GM12878 (cell line): Measurements from ENCODE around the gene RIMBP2. TPM values are rescaled to one million over a fixed set of nuclear protein-coding genes. Genes with fewer than 3 reads are reported as not detected.

Experiments used
- ATAC-seq: fragments of 200-7000 bp; cut with Tn5 transposase; 3 replicates; pipeline ENCODE4 v1.9.1; 2020; ENCODE audit warnings: mild to moderate bottlenecking, moderate library complexity
- BruUV-seq: library from RNA; stranded (reverse); fragments of 400-500 nt; replicated peaks from 2 replicates; lab custom pipeline; 2021; lab: Mats Ljungman, UMichigan
- CTCF ChIA-PET: fragments of 300-600 bp; sonication (Branson Sonifier 250); formaldehyde crosslinking; extraction: SDS; loops from one replicate; lab custom pipeline; 2021; ENCODE audit warnings: inconsistent platforms; lab: Yijun Ruan, JAX
- POLR2A ChIA-PET: fragments of 350-600 bp; formaldehyde crosslinking; extraction: SDS; loops from one replicate; lab custom pipeline; 2021; ENCODE audit warnings: inconsistent platforms; lab: Charles Lee
- RAD21 ChIA-PET: fragments of 300-600 bp; sonication (Branson Sonifier 250); formaldehyde crosslinking; loops from one replicate; lab custom pipeline; 2023; ENCODE audit warnings: antibody characterized with exemption; ENCODE audit not compliant: unreplicated experiment; lab: Charles Lee
- SMC1A ChIA-PET: fragments of 300-600 bp; sonication (Branson Sonifier 250); formaldehyde crosslinking; loops from one replicate; lab custom pipeline; 2023; ENCODE audit not compliant: unreplicated experiment, uncharacterized antibody; lab: Charles Lee
- DNase-seq: peaks from one replicate; pipeline ENCODE4 v3.0.0-alpha.2; 2011; ENCODE audit warnings: low read depth, low spot score
- FAIRE-seq: peaks from 3 replicates; lab custom pipeline; 2011; peaks lifted over from hg19 to GRCh38; lab: Jason Lieb, UNC
- H2AFZ ChIP-seq: 2 replicates; pipeline ENCODE4 v1.6.0; 2011; ENCODE audit warnings: low read depth, low read length, control low read depth; ENCODE audit not compliant: control insufficient read depth
- H3K27ac ChIP-seq: 2 replicates; pipeline ENCODE4 v1.5.1; 2011; ENCODE audit warnings: control low read depth; ENCODE audit not compliant: control insufficient read depth, insufficient read depth
- H3K27me3 ChIP-seq, 2 experiments: replicated peaks in 1 of 2; 2 replicates each; pipeline versions ENCODE4 v1.6.0 to v1.6.1; 2011; ENCODE audit warnings: low read length in 1 of 2; ENCODE audit not compliant: control insufficient read depth in 2 of 2, insufficient read depth in 2 of 2
- H3K36me3 ChIP-seq, 2 experiments: 2 replicates each; pipeline ENCODE4 v1.5.1; 2011; ENCODE audit warnings: low read length in 1 of 2; ENCODE audit not compliant: control insufficient read depth in 2 of 2, insufficient read depth in 2 of 2
- H3K4me1 ChIP-seq: 2 replicates; pipeline ENCODE4 v1.6.1; 2011; ENCODE audit warnings: mild to moderate bottlenecking, low read length, moderate library complexity, mixed read lengths; ENCODE audit not compliant: control insufficient read depth, insufficient read depth
- H3K4me2 ChIP-seq: 2 replicates; pipeline ENCODE4 v1.6.0; 2011; ENCODE audit warnings: control low read depth; ENCODE audit not compliant: control insufficient read depth, insufficient read depth
- H3K4me3 ChIP-seq: fragments of 200-600 bp; sonication (generic); 2 replicates; pipeline ENCODE4 v1.5.1; 2016
- H3K79me2 ChIP-seq: 2 replicates; pipeline ENCODE4 v1.6.0; 2011; ENCODE audit warnings: low read length; ENCODE audit not compliant: control insufficient read depth, insufficient read depth
- H3K9ac ChIP-seq: 2 replicates; pipeline ENCODE4 v1.8.0; 2011; ENCODE audit warnings: low read length, control low read depth, mixed read lengths; ENCODE audit not compliant: control insufficient read depth, insufficient read depth
- H3K9me3 ChIP-seq: replicated peaks from 3 replicates; pipeline ENCODE4 v1.5.1; 2011; ENCODE audit warnings: mild to moderate bottlenecking, low read length; ENCODE audit not compliant: control insufficient read depth, insufficient read depth
- H4K20me1 ChIP-seq: 2 replicates; pipeline ENCODE4 v1.6.0; 2011; ENCODE audit not compliant: control insufficient read depth, insufficient read depth
- ASH2L ChIP-seq: fragments of 300-600, 200-600 bp; sonication (generic); IDR thresholded peaks from 2 replicates; pipeline ENCODE4 v1.6.1; 2017; ENCODE audit warnings: low read depth, mild to moderate bottlenecking, borderline replicate concordance
- CBX3 ChIP-seq: fragments of 200-600 bp; sonication (generic); IDR thresholded peaks from 2 replicates; pipeline ENCODE4 v1.6.1; 2016; ENCODE audit warnings: low read depth, borderline replicate concordance
- ESRRA ChIP-seq: IDR thresholded peaks from 2 replicates; pipeline ENCODE4 v1.6.1; 2012; ENCODE audit warnings: mild to moderate bottlenecking, low read length, improper control_type of control experiment
- IRF4 ChIP-seq: IDR thresholded peaks from 2 replicates; pipeline ENCODE4 v1.6.1; 2011; ENCODE audit warnings: low read depth, low read length
- POLR2A ChIP-seq: IDR thresholded peaks from 2 replicates; pipeline ENCODE4 v1.6.1; 2011; ENCODE audit warnings: low read depth, mild to moderate bottlenecking, low read length
- POU2F2 ChIP-seq: IDR thresholded peaks from 3 replicates; pipeline ENCODE4 v1.6.1; 2011; ENCODE audit warnings: low read depth, mild to moderate bottlenecking, low read length, borderline replicate concordance
- RBBP5 ChIP-seq: fragments of 200-600 bp; sonication (generic); conservative IDR thresholded peaks from 2 replicates; pipeline ENCODE4 v1.6.1; 2016
- SKIL ChIP-seq: fragments of 450-650 bp; IDR thresholded peaks from 2 replicates; pipeline ENCODE4 v1.6.1; 2017; ENCODE audit warnings: mild to moderate bottlenecking, low read depth, inconsistent platforms; ENCODE audit not compliant: poor library complexity, severe bottlenecking
- SMAD5 ChIP-seq: IDR thresholded peaks from 2 replicates; pipeline ENCODE4 v1.6.1; 2016; ENCODE audit warnings: antibody characterized with exemption, low read depth
- TBL1XR1 ChIP-seq: IDR thresholded peaks from 2 replicates; pipeline ENCODE4 v1.6.1; 2012; ENCODE audit warnings: low read depth, low read length, improper control_type of control experiment
- ZZZ3 ChIP-seq: IDR thresholded peaks from 2 replicates; pipeline ENCODE4 v1.6.1; 2011; ENCODE audit warnings: low read depth; ENCODE audit not compliant: control insufficient read depth, insufficient read length
- WGBS: methylation state at CpG from one replicate; pipeline ENCODE4 v1.1.6; 2016; ENCODE audit warnings: low lambda C conversion rate; ENCODE audit not compliant: insufficient replicate concordance, insufficient coverage; ENCODE audit errors: missing lambda C conversion rate; 5-methylcytosine and 5-hydroxymethylcytosine counted together
- in situ Hi-C: fragments of 300-500 bp; cut with MboI; formaldehyde crosslinking; loops from 9 replicates; pipeline ENCODE4 v1.14.3; 2018; ENCODE audit warnings: mixed read lengths
- intact Hi-C: fragments of 100-400 bp; cut with micrococcal nuclease; formaldehyde crosslinking; loops from one replicate; pipeline ENCODE4 v1.14.2; 2022; ENCODE audit not compliant: unreplicated experiment
- polyA plus RNA-seq, 11 experiments: library from polyadenylated mRNA; depleted of rRNA in 4 of 11; unstranded in 6 of 11; stranded (reverse) in 5 of 11; fragments of >200 nt; fragmentation: Nextera tagmentation in 4 of 11; fragmentation: Illumina TruSeq in 1 of 11; extraction: Ambion mirVana in 4 of 11; extraction: Trizol in 1 of 11; gene quantifications; 1 replicate in 1 of 11; 2 replicates in 10 of 11; pipeline versions ENCODE4 v1.2.1 to v1.2.3, GENCODE V29; 2011 to 2016; ENCODE audit warnings: inconsistent platforms in 2 of 11, missing spikeins in 2 of 11, low read depth in 1 of 11
- total RNA-seq, 4 experiments: library from RNA; depleted of rRNA in 3 of 4; stranded (reverse); fragments of >200 nt in 3 of 4; fragmentation: Illumina TruSeq in 1 of 4; extraction: Trizol in 1 of 4; gene quantifications; 2 replicates each; pipeline versions ENCODE4 v1.2.1 to v1.2.3, GENCODE V29; 2013 to 2021
- TF ChIP-seq, protein P1 (sequence below): fragments of 150-350 bp; IDR thresholded peaks from 2 replicates; pipeline ENCODE4 v1.6.1; 2014; ENCODE audit warnings: mild to moderate bottlenecking, low read depth, low read length
- TF ChIP-seq, protein P2 (sequence below): IDR thresholded peaks from 2 replicates; pipeline ENCODE4 v1.6.1; 2012; ENCODE audit warnings: low read depth, low read length, improper control_type of control experiment
- TF ChIP-seq, protein P3 (sequence below): fragments of 450-650 bp; IDR thresholded peaks from 2 replicates; pipeline ENCODE4 v1.6.1; 2016; ENCODE audit warnings: mild to moderate bottlenecking
- TF ChIP-seq, protein P4 (sequence below): fragments of 450-650 bp; IDR thresholded peaks from 2 replicates; pipeline ENCODE4 v1.6.1; 2017; ENCODE audit warnings: mild to moderate bottlenecking
- TF ChIP-seq, protein P5 (sequence below): fragments of 450-650 bp; IDR thresholded peaks from 2 replicates; pipeline ENCODE4 v1.6.1; 2017; ENCODE audit warnings: low read depth, mild to moderate bottlenecking, moderate library complexity

The RIMBP2 gene
- total and polyA plus RNA-seq, 10 of the 15 experiments (the other 5 are each of a cell fraction or from before 2014, with no cell fraction given): 0.04 to 2.9 (median 0.07) TPM; not detected in 1

DNA sequence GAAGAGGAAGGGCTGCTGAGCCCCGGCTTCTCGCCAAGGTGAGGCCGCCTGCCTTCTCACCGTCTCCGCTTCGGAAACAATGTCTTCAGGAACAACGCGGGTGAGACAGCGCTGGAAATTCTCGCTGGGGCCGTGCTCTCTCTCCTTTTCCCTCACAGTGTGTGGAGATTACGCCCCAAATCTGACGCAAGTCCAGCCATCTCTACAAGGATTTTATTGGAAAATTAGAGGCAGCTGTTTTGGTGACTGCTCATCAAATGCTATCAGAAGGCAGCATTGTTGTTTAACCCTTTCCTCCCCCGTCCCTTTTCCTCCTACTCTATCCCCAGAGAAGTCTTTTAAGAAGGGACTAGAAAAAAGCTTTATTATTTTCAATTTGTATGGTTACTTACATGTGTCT is 324.9 kb downstream of the RIMBP2 start (continued):
- TF ChIP-seq, protein P1, sequence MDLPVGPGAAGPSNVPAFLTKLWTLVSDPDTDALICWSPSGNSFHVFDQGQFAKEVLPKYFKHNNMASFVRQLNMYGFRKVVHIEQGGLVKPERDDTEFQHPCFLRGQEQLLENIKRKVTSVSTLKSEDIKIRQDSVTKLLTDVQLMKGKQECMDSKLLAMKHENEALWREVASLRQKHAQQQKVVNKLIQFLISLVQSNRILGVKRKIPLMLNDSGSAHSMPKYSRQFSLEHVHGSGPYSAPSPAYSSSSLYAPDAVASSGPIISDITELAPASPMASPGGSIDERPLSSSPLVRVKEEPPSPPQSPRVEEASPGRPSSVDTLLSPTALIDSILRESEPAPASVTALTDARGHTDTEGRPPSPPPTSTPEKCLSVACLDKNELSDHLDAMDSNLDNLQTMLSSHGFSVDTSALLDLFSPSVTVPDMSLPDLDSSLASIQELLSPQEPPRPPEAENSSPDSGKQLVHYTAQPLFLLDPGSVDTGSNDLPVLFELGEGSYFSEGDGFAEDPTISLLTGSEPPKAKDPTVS: no peak
- TF ChIP-seq POU2F2 (no peak), IRF4 (no peak), TBL1XR1 (no peak), RBBP5 (no peak), ASH2L (no peak), SKIL (no peak)
- TF ChIP-seq, protein P2, sequence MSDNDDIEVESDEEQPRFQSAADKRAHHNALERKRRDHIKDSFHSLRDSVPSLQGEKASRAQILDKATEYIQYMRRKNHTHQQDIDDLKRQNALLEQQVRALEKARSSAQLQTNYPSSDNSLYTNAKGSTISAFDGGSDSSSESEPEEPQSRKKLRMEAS: no peak

DNA sequence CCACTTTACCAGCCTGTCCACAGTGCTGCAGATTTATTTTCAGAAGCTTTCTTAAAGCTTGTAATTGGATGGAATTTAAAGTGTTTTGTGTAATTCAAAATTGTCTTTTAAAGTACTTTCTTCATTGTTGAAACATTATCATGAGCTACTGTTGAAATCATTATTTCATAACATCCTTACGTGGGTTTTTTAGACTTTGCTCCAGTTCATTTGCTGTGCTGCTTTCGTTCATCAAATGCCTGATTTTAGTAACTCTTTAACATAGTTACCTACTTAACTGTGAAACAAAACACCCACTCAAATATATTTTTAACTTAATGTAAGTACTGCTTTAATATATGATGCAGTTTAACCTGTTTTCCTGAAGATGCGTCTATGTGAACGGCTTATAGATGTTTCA is 330.9 kb downstream of the RIMBP2 start:
- 79% methylated on average over 4 of the region's 4 CpGs for WGBS
- H3K36me3 ChIP-seq: no peaks in the 10 kb centered on the region
- RAD21 ChIA-PET: no interaction called here
- no peak overlapping the region for H3K4me3 ChIP-seq
- ATAC-seq: no peak
- no peak overlapping the region for H3K27ac ChIP-seq
- in situ Hi-C loops: no loop called here
- no peaks in the 10 kb centered on the region for H3K79me2 ChIP-seq
- no peak for FAIRE-seq
- no peak for DNase-seq
- H3K9me3 ChIP-seq: no peaks in the 10 kb centered on the region; the same call in 2 of the 3 replicates
- SMC1A ChIA-PET: interaction anchor here (1.7 kb wide), 1 partner anchor 11 kb away, joined by 7 read pairs; no protein-coding TSS in a partner anchor
- H2AFZ ChIP-seq: no peak overlapping the region
- no peak overlapping the region for H3K4me2 ChIP-seq
- intact Hi-C loops: no loop called here
- BruUV-seq: no TSS peak
- no peaks in the 10 kb centered on the region for H3K4me1 ChIP-seq
- CTCF ChIA-PET: no interaction called here
- POLR2A ChIA-PET: no interaction called here
- no peak overlapping the region for H3K9ac ChIP-seq
- H3K27me3 ChIP-seq: no peaks in the 10 kb centered on the region
- H4K20me1 ChIP-seq: no peaks in the 10 kb centered on the region
- TF ChIP-seq ZZZ3 (no peak), CBX3 (no peak), SMAD5 (no peak), ESRRA (no peak), POLR2A (no peak)
- TF ChIP-seq, protein P3, sequence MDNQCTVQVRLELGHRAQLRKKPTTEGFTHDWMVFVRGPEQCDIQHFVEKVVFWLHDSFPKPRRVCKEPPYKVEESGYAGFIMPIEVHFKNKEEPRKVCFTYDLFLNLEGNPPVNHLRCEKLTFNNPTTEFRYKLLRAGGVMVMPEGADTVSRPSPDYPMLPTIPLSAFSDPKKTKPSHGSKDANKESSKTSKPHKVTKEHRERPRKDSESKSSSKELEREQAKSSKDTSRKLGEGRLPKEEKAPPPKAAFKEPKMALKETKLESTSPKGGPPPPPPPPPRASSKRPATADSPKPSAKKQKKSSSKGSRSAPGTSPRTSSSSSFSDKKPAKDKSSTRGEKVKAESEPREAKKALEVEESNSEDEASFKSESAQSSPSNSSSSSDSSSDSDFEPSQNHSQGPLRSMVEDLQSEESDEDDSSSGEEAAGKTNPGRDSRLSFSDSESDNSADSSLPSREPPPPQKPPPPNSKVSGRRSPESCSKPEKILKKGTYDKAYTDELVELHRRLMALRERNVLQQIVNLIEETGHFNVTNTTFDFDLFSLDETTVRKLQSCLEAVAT: no peak
- TF ChIP-seq, protein P4, sequence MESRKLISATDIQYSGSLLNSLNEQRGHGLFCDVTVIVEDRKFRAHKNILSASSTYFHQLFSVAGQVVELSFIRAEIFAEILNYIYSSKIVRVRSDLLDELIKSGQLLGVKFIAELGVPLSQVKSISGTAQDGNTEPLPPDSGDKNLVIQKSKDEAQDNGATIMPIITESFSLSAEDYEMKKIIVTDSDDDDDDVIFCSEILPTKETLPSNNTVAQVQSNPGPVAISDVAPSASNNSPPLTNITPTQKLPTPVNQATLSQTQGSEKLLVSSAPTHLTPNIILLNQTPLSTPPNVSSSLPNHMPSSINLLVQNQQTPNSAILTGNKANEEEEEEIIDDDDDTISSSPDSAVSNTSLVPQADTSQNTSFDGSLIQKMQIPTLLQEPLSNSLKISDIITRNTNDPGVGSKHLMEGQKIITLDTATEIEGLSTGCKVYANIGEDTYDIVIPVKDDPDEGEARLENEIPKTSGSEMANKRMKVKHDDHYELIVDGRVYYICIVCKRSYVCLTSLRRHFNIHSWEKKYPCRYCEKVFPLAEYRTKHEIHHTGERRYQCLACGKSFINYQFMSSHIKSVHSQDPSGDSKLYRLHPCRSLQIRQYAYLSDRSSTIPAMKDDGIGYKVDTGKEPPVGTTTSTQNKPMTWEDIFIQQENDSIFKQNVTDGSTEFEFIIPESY: no peak
- TF ChIP-seq, protein P5, sequence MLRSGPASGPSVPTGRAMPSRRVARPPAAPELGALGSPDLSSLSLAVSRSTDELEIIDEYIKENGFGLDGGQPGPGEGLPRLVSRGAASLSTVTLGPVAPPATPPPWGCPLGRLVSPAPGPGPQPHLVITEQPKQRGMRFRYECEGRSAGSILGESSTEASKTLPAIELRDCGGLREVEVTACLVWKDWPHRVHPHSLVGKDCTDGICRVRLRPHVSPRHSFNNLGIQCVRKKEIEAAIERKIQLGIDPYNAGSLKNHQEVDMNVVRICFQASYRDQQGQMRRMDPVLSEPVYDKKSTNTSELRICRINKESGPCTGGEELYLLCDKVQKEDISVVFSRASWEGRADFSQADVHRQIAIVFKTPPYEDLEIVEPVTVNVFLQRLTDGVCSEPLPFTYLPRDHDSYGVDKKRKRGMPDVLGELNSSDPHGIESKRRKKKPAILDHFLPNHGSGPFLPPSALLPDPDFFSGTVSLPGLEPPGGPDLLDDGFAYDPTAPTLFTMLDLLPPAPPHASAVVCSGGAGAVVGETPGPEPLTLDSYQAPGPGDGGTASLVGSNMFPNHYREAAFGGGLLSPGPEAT: no peak
